AG04450 (cell line): Measurements from ENCODE around the gene VCX3B. TPM values are rescaled to one million over a fixed set of nuclear protein-coding genes. Genes with fewer than 3 reads are reported as not detected.
"Not testable (repeated sequence)": the region's sequence is repeated elsewhere in the genome, so short reads cannot be mapped to it uniquely, and the experiment has no call there.

Experiments
- CTCF ChIA-PET: fragments of 300-600, 350-600 bp; formaldehyde crosslinking; extraction: SDS; loops from one replicate; lab custom pipeline; 2022; ENCODE audit warnings: antibody characterized with exemption, inconsistent platforms; lab: Charles Lee
- POLR2A ChIA-PET: fragments of 350-600 bp; formaldehyde crosslinking; extraction: SDS; loops from one replicate; lab custom pipeline; 2021; ENCODE audit warnings: antibody characterized with exemption, inconsistent platforms; lab: Yijun Ruan, JAX
- DNase-seq: peaks from one replicate; pipeline ENCODE4 v3.0.0-alpha.2; 2011; ENCODE audit warnings: low read depth, low spot score
- H3K27ac ChIP-seq: one replicate; pipeline ENCODE4 v1.5.1; 2012; ENCODE audit warnings: low read depth, low read length, control low read depth
- H3K27me3 ChIP-seq: one replicate; pipeline ENCODE4 v1.6.0; 2012; ENCODE audit warnings: low read length; ENCODE audit not compliant: control insufficient read depth, insufficient read depth
- H3K4me3 ChIP-seq: 2 replicates; pipeline ENCODE4 v1.5.1; 2011; ENCODE audit warnings: mild to moderate bottlenecking, low read depth, low read length, control low read depth
- H3K9me3 ChIP-seq: 2 replicates; pipeline ENCODE4 v1.5.1; 2012; ENCODE audit warnings: low read length; ENCODE audit not compliant: control insufficient read depth, insufficient read depth
- CTCF ChIP-seq: IDR thresholded peaks from 2 replicates; pipeline ENCODE4 v1.5.1; 2011; ENCODE audit warnings: low read depth, low read length, control low read depth, inconsistent platforms
- polyA plus RNA-seq: library from polyadenylated mRNA; depleted of rRNA; stranded (reverse); fragments of >200 nt; gene quantifications from 2 replicates; pipeline ENCODE4 v1.2.3, GENCODE V29; 2011

Gene VCX3B
- polyA plus RNA-seq, 1 experiment: not detected

GRCh38 chrX:8462488-8462887, 2.1 kb upstream of the VCX3B start:
- no peak overlapping the region for H3K4me3 ChIP-seq
- DNase-seq: no peak
- no peak overlapping the region for H3K27ac ChIP-seq
- no peak for TF ChIP-seq CTCF
- POLR2A ChIA-PET: no interaction called here
- CTCF ChIA-PET: no interaction called here
- no peaks in the 10 kb centered on the region for H3K27me3 ChIP-seq
- no peaks in the 10 kb centered on the region for H3K9me3 ChIP-seq

- no peak for TF ChIP-seq CTCF
- H3K27ac ChIP-seq: no peak overlapping the region
- H3K9me3 ChIP-seq: no peaks in the 10 kb centered on the region
- no peak for DNase-seq
- H3K27me3 ChIP-seq: no peaks in the 10 kb centered on the region
- POLR2A ChIA-PET: no interaction called here
- CTCF ChIA-PET: no interaction called here
- no peak overlapping the region for H3K4me3 ChIP-seq
Observed at GRCh38 chrX:8484360-8484949, 19.8 kb downstream of the VCX3B start.

- POLR2A ChIA-PET, H3K4me3 ChIP-seq, H3K27me3 ChIP-seq, DNase-seq, H3K9me3 ChIP-seq, H3K27ac ChIP-seq, CTCF ChIA-PET: not testable (repeated sequence)
Observed at GRCh38 chrX:8495036-8495435, 30.4 kb downstream of the VCX3B start.

- H3K27me3 ChIP-seq: no peaks in the 10 kb centered on the region
- no peak overlapping the region for H3K4me3 ChIP-seq
- H3K9me3 ChIP-seq: no peaks in the 10 kb centered on the region
- no peak for TF ChIP-seq CTCF
- ChIA-PET CTCF (no interaction called here), POLR2A (no interaction called here)
- DNase-seq: no peak
- H3K27ac ChIP-seq: no peak overlapping the region
Observed at GRCh38 chrX:8500203-8500602, 35.6 kb downstream of the VCX3B start.

GRCh38 chrX:8502101-8502500, 37.5 kb downstream of the VCX3B start:
- DNase-seq, POLR2A ChIA-PET, H3K27ac ChIP-seq, H3K27me3 ChIP-seq, H3K9me3 ChIP-seq, CTCF ChIA-PET, H3K4me3 ChIP-seq: not testable (repeated sequence)

GRCh38 chrX:8504451-8504850, 39.8 kb downstream of the VCX3B start:
- Histone ChIP-seq H3K9me3 (no peaks in the 10 kb centered on the region), H3K27ac (no peak overlapping the region), H3K27me3 (no peaks in the 10 kb centered on the region), H3K4me3 (no peak overlapping the region)
- no peak for TF ChIP-seq CTCF
- ChIA-PET CTCF (no interaction called here), POLR2A (no interaction called here)
- DNase-seq: no peak
